ENCODE measurements around the gene SCG2. TPM values are rescaled to one million over a fixed set of nuclear protein-coding genes. Genes with fewer than 3 reads are reported as not detected.

Gene SCG2
- total and polyA plus RNA-seq, 2 donors (not counting 1 experiment from before 2014, with no cell fraction given), result 0.66 to 2.9 TPM

DNA sequence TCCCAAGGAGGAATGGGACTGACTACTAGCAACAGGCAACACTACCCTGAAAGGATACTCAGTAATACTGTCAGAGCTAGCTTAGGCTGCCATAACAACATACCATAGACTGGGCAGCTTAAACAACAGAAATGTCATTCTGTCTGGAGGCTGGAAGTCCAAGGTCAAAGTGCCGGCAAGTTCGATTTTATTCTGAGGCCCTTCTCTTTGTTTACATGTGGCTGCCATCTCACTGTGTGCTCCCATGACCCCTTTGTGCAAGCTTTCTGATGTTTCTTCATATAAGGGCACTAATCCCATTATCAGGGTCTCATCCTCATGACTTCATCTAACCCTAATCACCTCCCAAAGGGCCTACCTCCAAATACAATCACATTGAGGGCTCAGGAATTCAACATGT lies 30.7 kb upstream of the SCG2 start:
- no peaks in the 10 kb centered on the region for H4K20me1 ChIP-seq (ENCODE audit: control insufficient read depth, extremely low read depth, insufficient read depth, low read length)

DNA sequence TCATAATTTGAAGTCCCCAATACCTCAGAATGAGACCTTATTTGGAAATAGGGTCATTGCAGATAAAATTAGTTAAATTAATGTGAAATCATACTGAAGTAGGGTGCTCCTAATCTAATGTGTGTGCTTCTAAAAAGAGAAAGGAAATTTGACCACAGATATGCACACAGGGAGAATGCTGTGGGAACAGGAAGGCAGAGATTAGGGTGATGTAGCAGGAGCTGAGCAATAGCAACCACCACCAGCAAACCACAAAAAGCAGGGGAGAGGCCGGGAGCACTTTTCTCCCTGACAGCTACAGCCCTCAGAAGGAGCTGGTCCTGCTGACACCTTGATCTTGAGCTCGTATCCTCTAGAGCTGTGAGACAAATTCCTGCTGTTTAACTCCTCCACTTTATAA lies 24.6 kb upstream of the SCG2 start:
- Histone ChIP-seq H3K36me3 (ENCODE audit: control insufficient read depth, insufficient read depth, low read length) (no peaks in the 10 kb centered on the region), H3K4me2 (ENCODE audit: extremely low read depth, insufficient read depth, low read length) (no peak overlapping the region), H2AFZ (ENCODE audit: low read length) (no peak overlapping the region), H3K9ac (ENCODE audit: insufficient read depth, low read length) (no peak overlapping the region), H3K27me3 (ENCODE audit: control insufficient read depth, insufficient read depth, low read length) (no peaks in the 10 kb centered on the region), H3K79me2 (ENCODE audit: control insufficient read depth, insufficient read depth, low read length) (no peaks in the 10 kb centered on the region), H3K4me1 (ENCODE audit: control insufficient read depth, extremely low read depth, insufficient read depth, low read length) (no peaks in the 10 kb centered on the region), H3K27ac (ENCODE audit: insufficient read depth, low read length) (no peak overlapping the region), H3K4me3 (replicated peaks in 1 of 4; ENCODE audit: control extremely low read depth in 1 of 4, insufficient read depth in 1 of 4, low read depth in 3 of 4, low read length in 4 of 4) (no peak overlapping the region), H3K9me3 (ENCODE audit: control insufficient read depth, insufficient read depth, low read depth, low read length) (no peaks in the 10 kb centered on the region), H4K20me1 (ENCODE audit: control insufficient read depth, extremely low read depth, insufficient read depth, low read length) (no peaks in the 10 kb centered on the region)
- TF ChIP-seq, protein P1, sequence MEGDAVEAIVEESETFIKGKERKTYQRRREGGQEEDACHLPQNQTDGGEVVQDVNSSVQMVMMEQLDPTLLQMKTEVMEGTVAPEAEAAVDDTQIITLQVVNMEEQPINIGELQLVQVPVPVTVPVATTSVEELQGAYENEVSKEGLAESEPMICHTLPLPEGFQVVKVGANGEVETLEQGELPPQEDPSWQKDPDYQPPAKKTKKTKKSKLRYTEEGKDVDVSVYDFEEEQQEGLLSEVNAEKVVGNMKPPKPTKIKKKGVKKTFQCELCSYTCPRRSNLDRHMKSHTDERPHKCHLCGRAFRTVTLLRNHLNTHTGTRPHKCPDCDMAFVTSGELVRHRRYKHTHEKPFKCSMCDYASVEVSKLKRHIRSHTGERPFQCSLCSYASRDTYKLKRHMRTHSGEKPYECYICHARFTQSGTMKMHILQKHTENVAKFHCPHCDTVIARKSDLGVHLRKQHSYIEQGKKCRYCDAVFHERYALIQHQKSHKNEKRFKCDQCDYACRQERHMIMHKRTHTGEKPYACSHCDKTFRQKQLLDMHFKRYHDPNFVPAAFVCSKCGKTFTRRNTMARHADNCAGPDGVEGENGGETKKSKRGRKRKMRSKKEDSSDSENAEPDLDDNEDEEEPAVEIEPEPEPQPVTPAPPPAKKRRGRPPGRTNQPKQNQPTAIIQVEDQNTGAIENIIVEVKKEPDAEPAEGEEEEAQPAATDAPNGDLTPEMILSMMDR (conservative IDR thresholded peaks at IDR 0.05 in 1 of 2, IDR thresholded peaks at IDR 0.05 in 1 of 2; ENCODE audit: low read depth in 1 of 2, low read length in 2 of 2), result no peak
- TF ChIP-seq EZH2 (IDR thresholded peaks at IDR 0.05; ENCODE audit: low read length, missing control alignments), result no peak
- DNase-seq (ENCODE audit: low read depth in 2 of 2), result peak; percentile 47 to 96

More for the DNA sequence above, 30.7 kb upstream of the SCG2 start:
- TF ChIP-seq, protein P1 (conservative IDR thresholded peaks at IDR 0.05 in 1 of 2, IDR thresholded peaks at IDR 0.05 in 1 of 2; ENCODE audit: low read depth in 1 of 2, low read length in 2 of 2), result no peak
- no peak for TF ChIP-seq EZH2 (IDR thresholded peaks at IDR 0.05; ENCODE audit: low read length, missing control alignments)
- no peak overlapping the region for H3K4me2 ChIP-seq (ENCODE audit: extremely low read depth, insufficient read depth, low read length)
- DNase-seq (ENCODE audit: low read depth in 2 of 2), result no peak
- H2AFZ ChIP-seq (ENCODE audit: low read length), result no peak overlapping the region
- no peak overlapping the region for H3K27ac ChIP-seq (ENCODE audit: insufficient read depth, low read length)
- H3K27me3 ChIP-seq (ENCODE audit: control insufficient read depth, insufficient read depth, low read length), result no peaks in the 10 kb centered on the region
- no peak overlapping the region for H3K4me3 ChIP-seq (replicated peaks in 1 of 4; ENCODE audit: control extremely low read depth in 1 of 4, insufficient read depth in 1 of 4, low read depth in 3 of 4, low read length in 4 of 4)
- H3K36me3 ChIP-seq (ENCODE audit: control insufficient read depth, insufficient read depth, low read length), result no peaks in the 10 kb centered on the region
- no peak overlapping the region for H3K9ac ChIP-seq (ENCODE audit: insufficient read depth, low read length)
- no peaks in the 10 kb centered on the region for H3K9me3 ChIP-seq (ENCODE audit: control insufficient read depth, insufficient read depth, low read depth, low read length)
- H3K4me1 ChIP-seq (ENCODE audit: control insufficient read depth, extremely low read depth, insufficient read depth, low read length), result no peaks in the 10 kb centered on the region
- no peaks in the 10 kb centered on the region for H3K79me2 ChIP-seq (ENCODE audit: control insufficient read depth, insufficient read depth, low read length)

DNA sequence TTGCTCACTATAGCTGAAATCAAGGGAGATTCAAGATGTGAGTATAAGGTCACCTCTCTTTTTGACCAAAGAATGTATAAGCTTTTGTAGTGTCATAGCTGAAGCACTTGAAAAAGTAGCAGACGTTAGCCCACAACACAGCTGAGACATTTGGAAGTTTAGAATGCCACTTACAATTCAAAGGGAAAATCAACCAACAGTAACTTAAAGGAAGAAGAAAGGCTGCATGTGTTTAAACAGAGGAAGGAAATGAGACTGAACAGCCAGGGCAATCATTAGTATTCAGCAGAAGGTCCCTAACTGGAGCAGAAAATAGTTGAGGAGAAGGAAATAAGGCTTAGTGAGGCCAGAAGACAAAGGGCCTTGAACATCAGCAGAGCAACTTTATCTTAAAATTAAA lies 23.5 kb upstream of the SCG2 start:
- no peaks in the 10 kb centered on the region for H3K36me3 ChIP-seq (ENCODE audit: control insufficient read depth, insufficient read depth, low read length)
- H3K9ac ChIP-seq (ENCODE audit: insufficient read depth, low read length), result no peak overlapping the region
- no peaks in the 10 kb centered on the region for H3K9me3 ChIP-seq (ENCODE audit: control insufficient read depth, insufficient read depth, low read depth, low read length)
- no peak overlapping the region for H3K4me3 ChIP-seq (replicated peaks in 1 of 4; ENCODE audit: control extremely low read depth in 1 of 4, insufficient read depth in 1 of 4, low read depth in 3 of 4, low read length in 4 of 4)
- no peak for DNase-seq (ENCODE audit: low read depth in 2 of 2)
- H3K4me1 ChIP-seq (ENCODE audit: control insufficient read depth, extremely low read depth, insufficient read depth, low read length), result no peaks in the 10 kb centered on the region
- no peaks in the 10 kb centered on the region for H3K79me2 ChIP-seq (ENCODE audit: control insufficient read depth, insufficient read depth, low read length)
- no peak overlapping the region for H2AFZ ChIP-seq (ENCODE audit: low read length)
- no peak overlapping the region for H3K27ac ChIP-seq (ENCODE audit: insufficient read depth, low read length)
- TF ChIP-seq EZH2 (IDR thresholded peaks at IDR 0.05; ENCODE audit: low read length, missing control alignments), result no peak
- TF ChIP-seq, protein P1 (conservative IDR thresholded peaks at IDR 0.05 in 1 of 2, IDR thresholded peaks at IDR 0.05 in 1 of 2; ENCODE audit: low read depth in 1 of 2, low read length in 2 of 2), result no peak
- no peak overlapping the region for H3K4me2 ChIP-seq (ENCODE audit: extremely low read depth, insufficient read depth, low read length)
- no peaks in the 10 kb centered on the region for H3K27me3 ChIP-seq (ENCODE audit: control insufficient read depth, insufficient read depth, low read length)
- no peaks in the 10 kb centered on the region for H4K20me1 ChIP-seq (ENCODE audit: control insufficient read depth, extremely low read depth, insufficient read depth, low read length)
